HG03097 (cell line): ENCODE results near the gene PRR14L.

Experiments used
- ATAC-seq: cut with Tn5 transposase; IDR thresholded peaks from one replicate; pipeline ENCODE4 v1.9.1; 2021; ENCODE audit not compliant: unreplicated experiment, low FRiP score

PRR14L gene

DNA sequence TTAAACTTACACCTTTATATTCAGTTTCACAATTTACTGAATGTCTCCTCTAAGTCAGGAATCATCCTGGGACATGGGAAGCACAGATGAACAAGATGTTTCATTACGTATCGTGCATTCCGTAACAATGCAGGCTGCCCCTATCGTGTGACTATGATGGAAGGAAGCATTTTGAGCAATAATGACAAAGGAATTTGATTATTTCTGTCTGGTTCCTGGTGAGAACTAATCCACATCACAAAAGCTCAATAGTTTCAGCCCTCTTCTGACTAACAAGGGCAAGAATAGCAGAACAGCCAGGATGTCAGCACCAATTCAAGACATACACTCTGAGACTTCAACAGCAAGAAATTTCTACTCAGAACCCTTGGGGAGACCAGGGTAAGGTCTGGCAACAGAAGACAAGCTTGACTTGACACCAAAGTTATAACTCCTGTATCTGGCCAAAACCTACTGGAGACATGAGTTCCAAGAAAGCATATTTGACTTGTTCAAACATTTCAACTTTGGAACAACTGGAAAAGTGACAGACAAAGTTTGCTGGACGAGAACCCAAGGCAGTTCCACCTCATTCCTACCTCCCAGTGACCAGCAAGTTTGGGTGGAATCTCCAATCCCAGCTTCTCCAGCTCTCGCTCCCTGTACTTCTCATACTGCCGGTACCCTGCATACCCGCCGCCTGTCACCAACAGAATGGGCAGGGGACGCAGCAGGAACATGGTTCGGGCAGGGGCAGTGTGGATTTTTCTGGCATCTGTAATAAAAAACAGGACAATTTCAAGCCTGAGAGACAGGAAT lies 102.2 kb downstream of the PRR14L start:
- no peak for ATAC-seq

- no peak for ATAC-seq
Observed at GRCh38 chr22:31647066-31647465, 102.9 kb downstream of the PRR14L start.

DNA sequence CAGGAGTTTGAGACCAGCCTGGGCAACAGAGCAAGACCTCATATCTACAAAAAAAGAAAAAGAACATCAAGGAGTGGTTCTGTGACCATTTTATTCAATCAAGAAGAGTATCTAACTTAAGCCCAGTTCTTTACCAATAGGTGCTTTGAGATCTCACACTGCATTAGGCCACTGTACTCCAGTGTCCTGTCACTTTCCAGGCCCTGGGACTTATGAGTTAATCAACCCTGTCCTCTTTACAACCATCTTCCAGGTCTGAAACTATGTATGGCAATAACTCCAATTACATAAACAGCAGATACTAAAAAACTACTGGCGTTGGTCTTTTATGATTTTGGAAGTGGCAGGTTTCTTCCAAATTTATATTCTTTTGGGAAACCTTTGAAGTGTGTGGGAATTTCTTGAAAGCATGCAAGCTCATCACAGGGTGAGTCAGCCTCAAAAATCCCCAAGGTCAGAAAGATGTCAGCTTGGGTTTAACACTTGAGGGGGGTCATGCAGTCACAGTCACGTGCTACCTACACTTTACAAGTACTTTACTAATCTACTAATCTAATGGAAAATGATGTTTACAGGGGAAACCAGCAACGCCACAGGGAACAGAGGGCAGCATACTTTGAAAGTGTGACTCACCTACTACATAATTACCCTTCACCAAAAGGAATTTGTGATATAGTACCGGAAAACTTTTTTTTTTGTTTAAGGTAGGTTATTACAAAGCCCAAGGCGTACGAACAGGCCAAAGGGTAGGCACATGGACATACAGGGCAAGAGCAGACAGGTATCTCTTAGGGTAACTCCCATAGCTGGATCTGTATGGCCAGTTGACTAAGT lies 103.5 kb downstream of the PRR14L start:
- ATAC-seq, result peak; percentile 50

GRCh38 chr22:31639436-31640039 lies 110.4 kb downstream of the PRR14L start:
- no peak for ATAC-seq

DNA sequence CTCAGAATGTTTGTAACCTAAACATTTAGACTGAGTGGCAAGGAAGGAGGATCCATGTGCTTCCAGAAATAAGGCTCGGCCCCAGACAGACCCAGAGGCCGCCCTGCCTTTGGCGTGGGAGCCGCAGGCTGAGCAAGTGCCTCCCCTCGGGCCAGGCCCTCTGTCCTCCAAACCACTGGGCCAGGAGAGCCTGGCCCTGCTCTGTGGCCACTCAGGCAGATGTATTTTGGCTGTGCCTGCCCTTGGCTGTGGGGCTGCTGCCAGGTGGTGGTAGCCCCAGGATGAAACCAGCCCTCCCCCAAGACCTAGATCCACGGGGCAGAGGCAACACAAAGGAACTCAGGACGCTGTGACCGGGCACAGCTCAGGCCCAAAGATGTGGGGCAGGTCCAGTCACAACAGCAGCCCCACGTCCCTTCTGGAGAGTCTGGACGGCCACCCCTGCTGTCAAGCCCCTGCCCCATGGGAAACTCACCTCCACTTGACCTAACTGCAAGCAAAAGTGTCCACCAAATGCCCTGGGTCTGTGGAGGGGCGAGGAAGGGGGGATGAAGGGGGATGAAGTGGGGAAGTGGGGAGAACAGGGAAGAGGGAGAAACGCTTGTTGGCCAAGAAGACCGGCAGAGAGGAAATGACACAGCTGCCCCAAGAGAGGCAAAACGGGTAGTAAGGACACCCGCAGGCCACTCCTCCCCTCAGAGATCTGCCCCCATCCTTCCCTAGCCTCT lies 111.9 kb downstream of the PRR14L start:
- ATAC-seq, result no peak

- no peak for ATAC-seq
Observed at GRCh38 chr22:31637447-31637890, 112.5 kb downstream of the PRR14L start.

DNA sequence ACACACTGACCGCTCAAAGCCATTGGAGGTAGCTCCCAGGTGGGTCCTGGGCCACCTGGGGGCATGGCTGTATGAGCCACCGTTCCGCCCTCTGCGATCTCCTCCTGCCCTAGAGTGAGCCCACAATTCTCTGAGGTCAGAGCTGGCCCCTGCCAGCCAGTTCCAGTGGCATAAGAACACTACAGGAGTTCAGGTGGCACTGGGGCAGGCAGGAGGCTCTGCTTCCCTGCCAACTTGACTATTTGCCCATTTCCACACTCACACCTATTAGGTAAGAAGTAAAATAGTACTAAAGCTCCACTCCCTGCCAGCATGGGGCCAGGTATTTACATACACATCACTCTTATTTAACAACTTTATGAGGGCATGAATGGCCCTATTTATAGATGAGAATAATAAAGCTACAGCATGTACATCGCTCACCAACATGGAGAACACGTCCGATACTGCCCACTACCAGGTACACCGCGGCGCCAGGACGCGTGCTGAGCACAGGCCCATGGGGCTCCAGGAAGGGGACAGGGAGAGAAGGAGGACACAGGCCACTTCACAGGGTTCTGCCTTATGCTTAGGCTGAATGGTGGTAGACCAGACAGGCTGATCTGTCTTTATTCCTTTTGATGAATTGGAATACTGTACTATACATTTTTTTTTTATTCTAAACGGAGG lies 114.2 kb downstream of the PRR14L start:
- ATAC-seq, result no peak

- no peak for ATAC-seq
Observed at GRCh38 chr22:31631436-31631835, 118.5 kb downstream of the PRR14L start.
